Prostate gland (tissue), 2 donors: ENCODE measurements around the gene LTBP3. TPM values are rescaled to one million over a fixed set of nuclear protein-coding genes. Genes with fewer than 3 reads are reported as not detected.

Experiments used
- DNase-seq: peaks from one replicate; pipeline ENCODE4 v3.0.0-alpha.2; 2019; ENCODE audit warnings: low spot score
- H3K27ac ChIP-seq, 2 donors: fragments of 200-600 bp; sonication (generic); 2 replicates each; pipeline ENCODE4 v1.5.1; 2017 to 2019
- H3K27me3 ChIP-seq: fragments of 200-600 bp; sonication (generic); replicated peaks from 2 replicates; pipeline ENCODE4 v1.5.1; 2019; ENCODE audit not compliant: insufficient read depth
- H3K36me3 ChIP-seq, 2 donors: fragments of 200-600 bp; sonication (generic); 1 replicate in 1 of 2; 2 replicates in 1 of 2; pipeline versions ENCODE4 v1.5.1 to v1.8.1; 2017 to 2019
- H3K4me1 ChIP-seq: fragments of 200-600 bp; sonication (generic); replicated peaks from 2 replicates; pipeline ENCODE4 v1.5.1; 2019
- H3K4me3 ChIP-seq, 2 donors: fragments of 200-600 bp; sonication (generic); 2 replicates each; pipeline ENCODE4 v1.5.1; 2017 to 2019
- H3K9me3 ChIP-seq: fragments of 200-600 bp; sonication (generic); 2 replicates; pipeline ENCODE4 v1.5.1; 2017
- POLR2A ChIP-seq: fragments of 450-650 bp; IDR thresholded peaks from one replicate; pipeline ENCODE4 v1.6.1; 2016; ENCODE audit warnings: antibody characterized with exemption, mild to moderate bottlenecking
- POLR2AphosphoS5 ChIP-seq: sonication (generic); formaldehyde crosslinking; IDR thresholded peaks from one replicate; pipeline ENCODE4 v1.6.1; 2017; ENCODE audit warnings: antibody characterized with exemption
- WGBS: methylation state at CpG from one replicate; pipeline ENCODE4 v1.1.5; 2018; 5-methylcytosine and 5-hydroxymethylcytosine counted together
- intact Hi-C: fragments of 100-400 bp; cut with DNase I; formaldehyde crosslinking; loops from one replicate; pipeline ENCODE4 v1.14.2; 2022
- total RNA-seq, 2 donors: library from RNA; depleted of rRNA; stranded (reverse); fragments of >200 nt; gene quantifications; one replicate each; pipeline ENCODE4 v1.1.0, GENCODE V29; 2016
- TF ChIP-seq, protein P1 (sequence below), 4 experiments: fragments of 200-600 bp in 2 of 4; fragments of 450-650 bp in 2 of 4; sonication (generic) in 2 of 4; IDR thresholded peaks; 1 replicate in 3 of 4; 2 replicates in 1 of 4; pipeline ENCODE4 v1.5.1; 2016 to 2019; ENCODE audit warnings: antibody characterized with exemption in 4 of 4, mild to moderate bottlenecking in 2 of 4, moderate library complexity in 2 of 4

The LTBP3 gene
- total RNA-seq, 2 donors from 2014 or later, result 220 to 234 TPM

DNA sequence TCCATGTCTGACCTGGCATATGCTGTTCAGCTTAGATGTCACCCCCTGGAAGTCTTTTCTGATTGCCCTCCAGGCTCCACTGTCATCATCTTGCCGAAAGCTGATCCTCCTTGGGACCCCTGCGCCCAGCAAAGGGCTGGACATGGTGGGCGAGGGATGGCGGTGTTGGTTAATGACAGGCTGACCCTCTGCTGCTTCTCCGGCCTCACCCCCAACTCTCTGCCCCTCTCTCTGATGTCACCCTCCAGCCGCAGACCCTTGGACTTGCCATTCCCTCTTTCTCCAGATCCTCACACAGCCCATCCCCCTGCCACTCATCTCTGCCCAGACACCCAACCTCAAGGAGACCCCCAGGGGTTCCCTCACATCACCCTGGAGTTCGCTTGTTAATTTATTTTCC lies 20.0 kb upstream of the LTBP3 start:
- 76% methylated on average over 7 of the region's 7 CpGs for WGBS
- Histone ChIP-seq H3K9me3 (no peaks in the 10 kb centered on the region), H3K4me3 (peak overlapping the region in 1 of 2 donors; percentile 78), H3K27ac (peak overlapping the region; percentile 87 to 96), H3K27me3 (no peaks in the 10 kb centered on the region), H3K4me1 (peaks cover 20% of the 10 kb centered on the region), H3K36me3 (peaks cover 0 to 19% of the 10 kb centered on the region in 2 donors)
- no peak for TF ChIP-seq POLR2A
- no peak for TF ChIP-seq POLR2AphosphoS5
- TF ChIP-seq, protein P1, sequence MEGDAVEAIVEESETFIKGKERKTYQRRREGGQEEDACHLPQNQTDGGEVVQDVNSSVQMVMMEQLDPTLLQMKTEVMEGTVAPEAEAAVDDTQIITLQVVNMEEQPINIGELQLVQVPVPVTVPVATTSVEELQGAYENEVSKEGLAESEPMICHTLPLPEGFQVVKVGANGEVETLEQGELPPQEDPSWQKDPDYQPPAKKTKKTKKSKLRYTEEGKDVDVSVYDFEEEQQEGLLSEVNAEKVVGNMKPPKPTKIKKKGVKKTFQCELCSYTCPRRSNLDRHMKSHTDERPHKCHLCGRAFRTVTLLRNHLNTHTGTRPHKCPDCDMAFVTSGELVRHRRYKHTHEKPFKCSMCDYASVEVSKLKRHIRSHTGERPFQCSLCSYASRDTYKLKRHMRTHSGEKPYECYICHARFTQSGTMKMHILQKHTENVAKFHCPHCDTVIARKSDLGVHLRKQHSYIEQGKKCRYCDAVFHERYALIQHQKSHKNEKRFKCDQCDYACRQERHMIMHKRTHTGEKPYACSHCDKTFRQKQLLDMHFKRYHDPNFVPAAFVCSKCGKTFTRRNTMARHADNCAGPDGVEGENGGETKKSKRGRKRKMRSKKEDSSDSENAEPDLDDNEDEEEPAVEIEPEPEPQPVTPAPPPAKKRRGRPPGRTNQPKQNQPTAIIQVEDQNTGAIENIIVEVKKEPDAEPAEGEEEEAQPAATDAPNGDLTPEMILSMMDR (IDR thresholded peaks at IDR 0.05), result no peak
- DNase-seq, result no peak
- intact Hi-C loops, result loop anchor here (5.0 kb wide), 1 partner anchor 84 kb away; the partner anchor contains the start of gene RELA

DNA sequence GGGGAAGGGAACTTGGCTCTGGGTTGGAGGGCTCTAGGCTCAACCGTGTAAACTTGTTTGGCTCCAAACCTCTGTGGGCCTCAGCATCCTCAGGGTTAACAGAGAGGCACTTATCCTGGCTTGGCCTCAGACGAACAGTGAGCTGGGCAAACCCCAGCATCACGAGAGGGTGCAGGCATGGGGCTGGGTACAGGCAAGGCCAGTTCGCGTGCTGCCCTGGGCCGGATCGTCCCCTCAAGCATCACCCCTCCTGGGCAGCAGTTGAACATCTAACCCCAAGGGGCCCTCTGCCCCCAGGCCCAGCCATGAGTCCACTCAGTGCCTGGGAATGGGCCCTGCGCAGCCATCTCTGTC lies 19.6 kb upstream of the LTBP3 start:
- DNase-seq, result no peak
- no peaks in the 10 kb centered on the region for H3K9me3 ChIP-seq
- H3K27me3 ChIP-seq, result no peaks in the 10 kb centered on the region
- peak overlapping the region; percentile 87 to 96 for H3K27ac ChIP-seq
- WGBS, result 33% methylated on average over 8 of the region's 8 CpGs
- peaks cover 20% of the 10 kb centered on the region for H3K4me1 ChIP-seq
- TF ChIP-seq POLR2A, result no peak
- no peak for TF ChIP-seq POLR2AphosphoS5
- TF ChIP-seq, protein P1 (IDR thresholded peaks at IDR 0.05), result no peak
- peak overlapping the region; percentile 74 to 78 for H3K4me3 ChIP-seq
- intact Hi-C loops, result loop anchor here (2.0 to 5.0 kb wide), 2 partner anchors 33 to 85 kb away; partner anchors contain the start of gene RELA
- H3K36me3 ChIP-seq, result peaks cover 0 to 19% of the 10 kb centered on the region in 2 donors

DNA sequence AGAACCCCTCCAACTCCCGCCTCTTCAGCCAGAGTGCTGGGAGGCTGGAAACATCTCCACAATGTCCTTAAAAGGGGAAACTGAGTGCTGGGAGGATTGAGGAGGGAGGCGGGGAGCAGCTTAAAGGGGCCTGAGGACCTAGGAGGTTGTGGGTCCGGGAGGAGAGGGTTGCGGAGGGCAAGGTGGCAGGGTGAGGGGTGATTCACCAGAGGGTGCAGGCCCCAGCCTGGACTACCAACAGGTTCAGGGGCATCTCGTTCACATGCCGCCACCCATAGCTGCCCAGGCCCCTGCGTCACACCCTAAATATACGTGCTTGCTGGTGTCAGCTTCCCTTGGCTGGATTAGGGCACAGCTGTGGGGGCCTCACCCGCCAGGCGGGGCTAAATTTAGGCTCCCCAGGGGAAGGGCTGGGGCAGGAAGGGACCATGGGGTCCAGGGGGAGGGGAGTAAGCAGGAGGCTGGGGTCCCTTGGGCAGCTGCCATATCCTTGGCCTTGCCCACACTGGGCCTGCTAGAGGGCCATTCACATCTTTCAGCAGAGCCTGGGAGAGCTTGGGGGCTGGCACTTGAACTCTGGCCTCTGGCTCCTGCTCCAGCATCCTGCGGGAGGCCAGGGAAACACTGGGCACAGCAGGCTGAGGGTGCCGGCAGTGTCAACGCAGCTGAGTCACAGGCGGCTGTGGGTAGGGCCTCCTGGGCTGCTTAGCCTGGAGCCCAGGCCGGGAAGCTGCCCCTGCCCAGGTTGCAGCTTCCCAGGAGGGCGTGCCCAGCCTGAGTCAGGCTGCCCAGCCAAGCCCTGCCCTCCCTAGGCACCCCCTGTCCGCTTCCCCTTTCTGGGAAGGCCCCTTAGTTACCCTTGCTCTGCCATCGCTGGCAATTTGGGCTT lies 19.0 kb upstream of the LTBP3 start:
- Histone ChIP-seq H3K27me3 (no peaks in the 10 kb centered on the region), H3K4me3 (peak overlapping the region; percentile 74 to 78), H3K36me3 (peaks cover 0 to 19% of the 10 kb centered on the region in 2 donors), H3K9me3 (no peaks in the 10 kb centered on the region), H3K27ac (peak overlapping the region; percentile 87 to 96), H3K4me1 (peaks cover 20% of the 10 kb centered on the region)
- TF ChIP-seq POLR2A, result peak; percentile 66
- TF ChIP-seq POLR2AphosphoS5, result no peak
- intact Hi-C loops, result loop anchor here (2.0 to 5.0 kb wide), 2 partner anchors 34 to 85 kb away; partner anchors contain the start of gene RELA
- DNase-seq, result no peak
- WGBS, result 36% methylated on average over 17 of the region's 18 CpGs

DNA sequence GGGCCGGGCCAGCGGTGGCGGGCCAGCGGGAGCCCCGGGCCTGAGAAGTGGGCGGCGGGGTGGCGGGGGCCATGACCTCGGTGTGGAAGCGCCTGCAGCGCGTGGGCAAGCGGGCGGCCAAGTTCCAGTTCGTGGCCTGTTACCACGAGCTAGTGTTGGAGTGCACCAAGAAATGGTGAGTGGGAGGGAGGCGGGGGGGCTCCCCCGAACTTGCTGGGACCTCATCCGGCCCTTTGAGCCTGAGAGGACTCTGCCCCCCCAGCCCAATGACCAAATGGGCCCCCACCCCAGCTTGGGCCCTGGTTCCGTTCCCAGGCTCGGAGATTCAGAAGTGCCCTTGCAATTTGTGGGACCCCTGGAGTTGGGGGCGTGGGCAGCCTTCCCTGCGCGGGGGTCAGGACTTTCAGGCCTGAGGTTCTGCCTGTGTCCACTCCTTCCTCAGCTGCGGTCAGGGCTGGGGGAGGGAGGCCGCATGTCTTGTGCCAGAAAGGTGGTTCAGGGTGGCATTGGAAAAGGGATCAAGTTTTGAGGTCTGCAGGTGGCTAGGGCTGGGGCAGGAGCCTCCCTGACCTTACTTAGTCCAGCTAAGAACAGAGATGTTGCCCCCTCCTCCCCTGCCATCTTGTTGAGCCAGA lies 18.2 kb upstream of the LTBP3 start:
- no peak for DNase-seq
- peaks cover 0 to 15% of the 10 kb centered on the region in 2 donors for H3K36me3 ChIP-seq
- 12% methylated on average over 24 of the region's 26 CpGs for WGBS
- TF ChIP-seq POLR2AphosphoS5 (no peak), POLR2A (no peak)
- TF ChIP-seq, protein P1 (IDR thresholded peaks at IDR 0.05), result no peak
- H3K9me3 ChIP-seq, result no peaks in the 10 kb centered on the region
- peak overlapping the region; percentile 87 to 96 for H3K27ac ChIP-seq
- peaks cover 27% of the 10 kb centered on the region for H3K4me1 ChIP-seq
- peak overlapping the region; percentile 74 to 78 for H3K4me3 ChIP-seq
- intact Hi-C loops, result loop anchor here (2.0 to 5.0 kb wide), 2 partner anchors 34 to 86 kb away; partner anchors contain the start of gene RELA
- H3K27me3 ChIP-seq, result no peaks in the 10 kb centered on the region

DNA sequence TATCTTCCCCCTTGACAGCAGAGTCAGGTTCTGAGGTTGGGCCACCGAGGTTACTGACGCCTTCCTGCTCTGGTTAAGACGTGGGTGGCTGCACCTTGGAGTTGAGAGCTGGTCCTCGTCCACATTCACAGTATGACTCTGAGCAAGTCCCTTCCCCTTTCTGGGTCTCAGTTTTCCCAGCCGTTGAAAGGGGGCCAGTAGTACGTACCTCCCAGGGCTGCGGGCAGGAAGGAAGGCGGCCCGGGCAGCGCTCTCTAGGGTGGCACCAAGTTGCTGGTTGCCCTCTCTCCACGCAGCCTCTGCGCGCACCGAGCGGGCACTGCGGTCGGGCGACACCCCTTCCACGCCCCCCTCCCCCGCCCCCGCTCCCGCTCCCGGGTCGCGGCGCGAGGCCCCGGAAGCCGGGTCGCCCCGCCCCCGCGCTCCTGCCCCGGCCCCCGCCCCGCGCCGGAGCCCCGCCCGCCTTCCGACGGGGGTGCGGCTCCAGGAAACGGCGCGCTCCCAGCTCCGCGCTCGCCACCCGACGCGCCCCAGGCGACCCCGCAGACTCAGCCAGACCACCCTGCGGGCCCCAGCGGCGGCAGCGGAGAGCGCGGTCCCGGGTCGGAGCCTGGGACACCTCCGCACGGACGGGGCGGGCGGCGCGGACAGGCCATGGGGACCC lies 17.5 kb upstream of the LTBP3 start, which contains the start of gene EHBP1L1:
Gene EHBP1L1, plus strand, starts transcription at position 486 of the 664 bp plus-strand sequence. CDS start 250 bp downstream, outside the sequence.
- no peak for TF ChIP-seq POLR2AphosphoS5
- peak; percentile 47 for TF ChIP-seq POLR2A
- TF ChIP-seq, protein P1 (IDR thresholded peaks at IDR 0.05), result no peak
- Histone ChIP-seq H3K27ac (peak within 1 kb of the TSS; percentile 87 to 96), H3K27me3 (no peaks in the 10 kb centered on the region), H3K9me3 (no peaks in the 10 kb centered on the region), H3K4me1 (peaks cover 33% of the 10 kb centered on the region), H3K4me3 (peak within 1 kb of the TSS; percentile 74 to 78), H3K36me3 (peaks cover 0 to 9% of the 10 kb centered on the region in 2 donors)
- intact Hi-C loops, result loop anchor here (2.0 to 5.0 kb wide), 2 partner anchors 35 to 87 kb away; partner anchors contain the start of gene RELA
- DNase-seq, result no peak
- WGBS, result 7% methylated on average over 21 of the region's 69 CpGs
